NCI-H2196 (cell line): ENCODE measurements around the gene ANO8.
"Not testable (repeated sequence)": the region's sequence is repeated elsewhere in the genome, so short reads cannot be mapped to it uniquely, and the experiment has no call there.

ENCODE experiments used
- DNase-seq: peaks from one replicate; lab custom pipeline; 2025; ENCODE audit not compliant: unreplicated experiment; lab: John Stamatoyannopoulos, UW

ANO8 gene

GRCh38 chr19:17334414-17335409 is at the start of gene ANO8:
Gene ANO8, minus strand, starts transcription at chr19:17334855. Its CDS starts 185 bp downstream, at chr19:17334670.
- peak; percentile 100 for DNase-seq

- DNase-seq: no peak
Observed at GRCh38 chr19:17380426-17381138, 45.9 kb upstream of the ANO8 start.

- DNase-seq: no peak
Observed at GRCh38 chr19:17379221-17379631, 44.6 kb upstream of the ANO8 start.

- no peak for DNase-seq
Observed at GRCh38 chr19:17378271-17378670, 43.6 kb upstream of the ANO8 start.

GRCh38 chr19:17376935-17377600 is 42.4 kb upstream of the ANO8 start, which contains the start of gene PLVAP:
Gene PLVAP, minus strand, starts transcription at chr19:17377342. Its CDS starts 54 bp downstream, at chr19:17377288.
- no peak for DNase-seq

GRCh38 chr19:17370026-17370587 is 35.5 kb upstream of the ANO8 start:
- DNase-seq: no peak

- no peak for DNase-seq
Observed at GRCh38 chr19:17365361-17365760, 30.7 kb upstream of the ANO8 start.

GRCh38 chr19:17363852-17364605 is 29.4 kb upstream of the ANO8 start:
- not testable (repeated sequence) for DNase-seq

- DNase-seq: no peak
Observed at GRCh38 chr19:17359905-17360800, 25.5 kb upstream of the ANO8 start.

- no peak for DNase-seq
Observed at GRCh38 chr19:17358395-17358794, 23.7 kb upstream of the ANO8 start.

GRCh38 chr19:17357724-17358123 is 23.1 kb upstream of the ANO8 start:
- DNase-seq: no peak

- DNase-seq: no peak
Observed at GRCh38 chr19:17357078-17357666, 22.5 kb upstream of the ANO8 start.

- DNase-seq: no peak
Observed at GRCh38 chr19:17353386-17353785, 18.7 kb upstream of the ANO8 start.

GRCh38 chr19:17352608-17353280 is 18.1 kb upstream of the ANO8 start:
- DNase-seq: no peak

GRCh38 chr19:17351815-17352435 is 17.3 kb upstream of the ANO8 start:
- DNase-seq: no peak

- no peak for DNase-seq
Observed at GRCh38 chr19:17348700-17349099, 14.0 kb upstream of the ANO8 start.

GRCh38 chr19:17347877-17348276 is 13.2 kb upstream of the ANO8 start:
- DNase-seq: no peak

GRCh38 chr19:17347361-17347760 is 12.7 kb upstream of the ANO8 start:
- no peak for DNase-seq
